RPMI8226 (cell line): ENCODE data around the gene IQGAP2.
A peak's percentile ranks its signal among the peaks of the same experiment; 100 is the strongest.
"Not testable (repeated sequence)": the region's sequence is repeated elsewhere in the genome, so short reads cannot be mapped to it uniquely, and the experiment has no call there.

Source experiments
- DNase-seq: peaks from one replicate; pipeline ENCODE4 v3.0.0-alpha.2; 2015

The IQGAP2 gene

DNA sequence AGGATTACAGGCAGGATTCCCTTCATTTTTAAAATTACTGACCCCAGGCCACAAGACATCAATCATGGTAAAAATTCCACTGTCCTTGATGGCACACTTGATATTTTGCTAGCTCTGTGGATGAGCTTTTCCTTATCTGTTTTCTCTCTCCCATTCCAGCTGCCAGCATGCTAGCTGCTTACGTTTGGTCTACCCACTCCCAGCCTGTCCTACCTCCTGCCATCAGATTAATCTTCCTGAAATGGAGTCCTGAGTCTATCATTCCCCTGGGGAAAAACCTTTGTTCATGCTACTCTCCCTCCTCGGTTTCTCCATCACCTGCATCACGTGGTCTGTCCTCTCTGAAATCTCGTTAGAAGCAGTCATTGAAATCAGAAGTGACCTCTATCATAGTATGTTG is 111.2 kb downstream of the IQGAP2 start:
- no peak for DNase-seq

DNA sequence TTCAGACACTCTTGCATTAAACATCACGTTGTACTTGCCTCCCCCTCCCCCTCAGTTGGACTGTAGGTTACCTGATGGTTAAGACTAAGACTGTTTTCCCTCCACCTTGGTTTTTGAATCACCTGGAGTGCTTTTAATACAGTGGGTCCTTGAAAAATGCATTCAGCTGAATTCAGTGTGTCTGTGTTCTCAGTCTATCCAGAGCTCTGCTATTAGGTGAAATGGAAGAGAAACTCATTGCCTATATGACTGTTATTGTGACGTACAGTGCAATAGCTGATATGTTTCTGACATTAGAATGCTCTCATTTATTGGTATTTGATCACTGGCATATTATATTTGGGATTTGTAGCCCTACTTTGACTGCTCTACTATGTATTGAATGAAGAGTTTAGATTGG is 111.6 kb downstream of the IQGAP2 start:
- DNase-seq: no peak

DNA sequence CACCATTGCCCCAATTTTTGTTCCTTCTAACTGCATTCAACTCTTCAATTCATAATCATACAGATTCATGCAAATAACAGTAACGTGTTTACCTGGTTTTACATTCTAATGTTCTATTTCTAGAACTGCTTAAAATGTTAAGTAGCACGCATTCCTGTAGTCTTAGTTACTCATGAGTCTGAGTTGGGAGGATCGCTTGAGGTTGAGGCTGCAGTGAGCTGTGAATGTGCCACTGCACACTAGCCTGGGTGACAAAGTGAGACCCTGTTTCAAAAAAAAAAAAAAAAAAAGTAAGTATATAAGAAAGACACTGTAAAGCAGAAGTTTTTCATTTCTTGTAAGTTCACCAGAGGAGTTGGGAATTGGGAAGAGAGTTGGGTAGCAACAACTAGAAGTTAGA is 114.2 kb downstream of the IQGAP2 start:
- DNase-seq: no peak

DNA sequence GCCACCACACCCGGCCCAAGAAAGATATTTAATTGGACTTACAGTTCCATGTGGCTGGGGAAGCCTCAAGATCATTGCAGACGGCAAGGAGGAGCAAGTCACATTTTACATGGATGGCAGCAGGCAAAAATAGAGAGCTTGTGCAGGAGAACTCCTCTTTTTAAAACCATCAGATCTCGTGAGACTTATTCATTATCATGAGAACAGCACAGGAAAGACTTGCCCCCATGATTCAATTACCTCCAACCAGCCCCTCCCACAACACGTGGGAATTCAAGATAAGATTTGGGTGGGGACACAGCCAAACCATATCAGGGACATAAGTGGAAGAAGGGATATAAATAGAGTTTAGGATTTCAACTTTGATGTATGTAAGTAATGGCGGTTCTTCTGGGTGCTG is 115.2 kb downstream of the IQGAP2 start:
- not testable (repeated sequence) for DNase-seq

DNA sequence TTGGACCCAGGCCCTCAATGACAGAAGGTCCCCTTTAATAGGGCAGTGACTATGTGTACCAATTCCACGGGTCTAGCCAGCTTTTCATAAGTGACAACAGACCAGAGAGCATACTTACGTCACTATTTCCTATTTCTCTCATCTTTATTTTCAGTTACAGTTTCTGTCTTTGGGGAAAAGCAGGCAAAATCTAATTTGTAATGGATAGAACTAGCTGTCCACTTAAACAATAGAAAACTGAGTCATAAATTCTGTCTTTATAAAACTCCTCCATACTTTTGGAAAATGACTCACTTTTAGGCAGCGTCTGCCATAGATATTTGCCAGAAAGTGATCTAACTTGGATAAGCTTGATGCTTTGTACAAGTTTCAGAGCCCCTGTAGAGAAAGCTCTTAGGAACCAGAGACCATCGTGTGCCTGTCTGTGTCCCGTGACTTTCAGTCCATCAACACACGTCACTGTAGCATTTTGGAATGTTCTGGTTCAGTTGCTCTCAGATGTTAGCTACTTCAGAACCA is 118.2 kb downstream of the IQGAP2 start:
- DNase-seq: no peak

DNA sequence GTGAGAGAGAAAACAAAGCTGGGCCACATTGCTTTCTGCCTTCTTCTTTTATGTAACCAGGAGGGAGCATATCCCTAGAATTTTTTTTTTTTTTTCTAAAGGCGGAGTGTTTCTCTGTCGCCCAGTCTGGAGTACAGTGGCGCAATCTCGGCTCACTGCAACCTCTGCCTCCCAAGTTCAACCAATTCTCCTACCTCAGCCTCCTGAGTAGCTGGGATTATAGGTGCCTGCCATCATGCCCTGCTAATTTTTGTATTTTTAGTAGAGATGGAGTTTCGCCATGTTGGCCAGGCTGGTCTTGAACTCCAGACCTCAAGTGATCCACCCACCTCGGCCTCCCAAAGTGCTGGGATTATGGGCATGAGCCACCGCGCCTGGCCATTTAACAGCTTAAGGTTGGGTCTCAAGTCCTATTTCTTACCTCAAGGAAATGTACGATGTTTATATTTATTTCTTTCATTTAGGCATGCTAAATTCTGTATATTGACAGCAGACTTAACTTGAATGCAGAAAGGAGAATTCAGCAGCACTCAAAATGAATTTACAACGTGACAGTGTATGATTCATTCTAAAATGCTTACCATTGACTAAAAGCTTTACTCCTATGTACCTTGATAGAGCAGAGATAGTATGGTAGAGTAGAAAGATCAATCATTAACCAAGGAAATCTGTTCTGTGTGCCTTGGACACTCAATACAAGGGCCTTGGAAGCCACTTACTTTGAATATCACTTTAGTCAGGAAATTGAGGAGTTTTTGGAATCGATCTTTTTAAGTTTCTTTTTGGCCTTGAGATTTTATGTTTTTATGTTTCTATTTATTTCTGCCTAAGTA is 119.2 kb downstream of the IQGAP2 start:
- no peak for DNase-seq

DNA sequence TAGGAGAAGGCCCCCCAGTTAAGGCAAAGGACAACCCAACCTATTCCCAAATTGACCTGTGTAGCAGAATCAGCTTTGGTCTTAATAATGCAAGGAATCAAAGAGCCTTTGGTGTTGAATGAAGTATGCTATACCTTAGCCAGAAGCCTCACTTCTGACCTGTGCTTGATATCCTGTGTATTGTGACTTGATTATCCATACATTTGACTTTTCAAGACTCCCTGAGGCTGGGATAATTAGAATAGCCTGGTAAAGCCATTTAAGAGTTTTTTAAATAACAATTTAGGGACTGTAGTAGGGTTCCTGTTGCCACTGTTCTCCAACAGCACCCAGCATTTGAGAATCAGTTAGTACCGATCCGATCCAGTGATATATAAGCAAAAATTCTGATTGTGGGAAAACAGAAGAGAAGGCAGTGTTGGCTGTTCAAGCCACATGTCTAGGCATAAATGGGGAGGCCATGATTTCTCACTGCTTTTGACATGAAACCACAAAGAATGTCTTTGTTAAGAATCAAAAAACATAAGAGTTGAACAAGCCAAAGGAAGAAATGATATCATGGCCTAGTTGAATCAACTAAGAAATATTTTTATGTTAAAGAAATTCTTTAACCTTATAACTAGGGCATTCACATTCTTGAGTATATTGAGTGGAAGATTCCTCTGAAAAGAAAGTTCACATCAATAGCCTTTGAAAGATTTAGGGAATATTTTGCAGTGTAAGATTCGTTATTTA is 121.2 kb downstream of the IQGAP2 start:
- no peak for DNase-seq

DNA sequence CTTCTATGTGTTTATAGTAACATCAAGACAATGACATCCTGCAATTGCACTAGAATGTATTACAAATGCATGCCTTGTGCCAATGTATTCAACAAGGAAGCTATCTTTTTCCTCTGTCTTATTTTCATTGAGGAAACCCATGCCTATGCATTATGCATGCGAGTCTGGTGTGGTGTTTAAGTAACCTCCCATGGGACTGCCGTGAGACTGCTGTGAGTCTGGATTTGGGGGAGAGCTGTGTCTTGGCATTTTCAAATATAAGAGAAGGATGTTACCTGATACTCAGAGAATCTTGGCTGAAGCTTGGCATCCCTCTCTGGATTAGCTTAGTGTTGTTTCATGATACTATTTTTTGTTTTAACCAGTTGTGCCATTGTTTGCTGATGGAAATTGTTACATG is 121.8 kb downstream of the IQGAP2 start:
- DNase-seq: no peak

DNA sequence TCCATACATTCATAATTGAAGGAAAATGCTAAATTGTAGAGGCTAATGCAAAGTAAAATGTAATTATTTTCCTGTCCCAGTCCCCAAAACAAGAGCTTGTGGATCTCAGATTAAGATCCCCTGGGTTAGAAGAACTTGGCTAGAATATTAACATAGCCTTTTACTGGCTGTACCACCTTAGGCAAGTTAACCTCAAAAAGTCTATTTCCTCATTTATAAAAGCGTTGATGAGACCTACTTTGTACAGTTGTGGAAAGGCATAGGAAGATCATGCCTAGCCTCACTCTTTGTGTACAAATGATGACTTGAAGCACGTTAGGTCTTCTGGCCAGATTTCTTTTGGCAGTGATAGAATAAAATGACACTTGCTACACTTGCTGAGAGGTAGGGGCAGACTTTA is 122.9 kb downstream of the IQGAP2 start:
- no peak for DNase-seq

DNA sequence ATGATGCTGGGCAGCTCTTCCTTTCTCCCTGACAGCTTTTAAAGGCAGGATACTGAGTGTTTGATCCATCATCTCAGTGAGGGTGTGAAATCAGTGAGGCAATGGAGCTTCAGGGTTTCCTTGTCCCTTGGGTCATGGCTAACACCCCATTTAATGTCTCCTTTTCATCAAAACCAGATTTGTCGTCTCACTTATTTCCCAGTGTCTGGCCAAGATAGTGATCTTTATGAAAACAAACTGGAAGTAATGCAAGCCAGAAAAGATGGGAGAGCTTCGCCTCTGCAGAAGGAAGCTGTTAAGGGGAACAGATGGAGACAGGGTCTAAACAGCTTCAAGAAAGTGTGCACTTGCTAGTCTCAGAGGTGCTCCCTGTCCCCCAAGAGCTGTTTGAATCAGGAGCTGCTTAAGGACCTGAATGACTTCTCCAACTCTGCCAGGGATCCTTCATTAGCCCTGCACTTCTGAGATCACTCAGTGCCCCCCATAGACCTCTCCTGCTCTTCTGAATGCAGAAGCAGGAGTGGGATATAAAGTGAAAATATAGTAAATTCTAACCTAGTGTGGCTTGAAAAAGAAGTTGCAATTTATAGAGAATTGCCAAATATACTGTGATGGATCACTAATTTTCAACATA is 124.0 kb downstream of the IQGAP2 start:
- DNase-seq: no peak

DNA sequence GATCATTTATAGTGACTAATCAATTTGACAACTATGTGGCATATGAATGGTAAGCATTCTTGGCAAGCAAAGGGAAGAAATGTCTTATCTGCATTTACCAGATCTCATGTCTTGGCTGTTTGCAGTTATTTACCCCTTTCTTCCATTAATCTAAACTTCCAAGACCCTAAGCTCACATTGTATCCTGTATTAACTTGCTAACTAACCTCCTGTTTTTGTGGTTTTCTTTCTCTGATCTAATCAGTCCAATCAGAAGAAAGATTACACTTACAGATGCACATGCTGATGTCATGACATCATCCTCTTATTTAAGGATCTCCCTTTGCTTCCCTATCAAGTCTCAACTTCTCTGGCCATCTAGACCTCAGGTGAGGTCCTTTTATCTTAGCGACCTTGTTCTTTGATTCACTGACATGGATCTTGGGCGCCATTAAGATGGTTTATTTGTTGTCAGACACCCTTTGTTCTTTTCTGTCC is 124.6 kb downstream of the IQGAP2 start:
- DNase-seq: no peak

DNA sequence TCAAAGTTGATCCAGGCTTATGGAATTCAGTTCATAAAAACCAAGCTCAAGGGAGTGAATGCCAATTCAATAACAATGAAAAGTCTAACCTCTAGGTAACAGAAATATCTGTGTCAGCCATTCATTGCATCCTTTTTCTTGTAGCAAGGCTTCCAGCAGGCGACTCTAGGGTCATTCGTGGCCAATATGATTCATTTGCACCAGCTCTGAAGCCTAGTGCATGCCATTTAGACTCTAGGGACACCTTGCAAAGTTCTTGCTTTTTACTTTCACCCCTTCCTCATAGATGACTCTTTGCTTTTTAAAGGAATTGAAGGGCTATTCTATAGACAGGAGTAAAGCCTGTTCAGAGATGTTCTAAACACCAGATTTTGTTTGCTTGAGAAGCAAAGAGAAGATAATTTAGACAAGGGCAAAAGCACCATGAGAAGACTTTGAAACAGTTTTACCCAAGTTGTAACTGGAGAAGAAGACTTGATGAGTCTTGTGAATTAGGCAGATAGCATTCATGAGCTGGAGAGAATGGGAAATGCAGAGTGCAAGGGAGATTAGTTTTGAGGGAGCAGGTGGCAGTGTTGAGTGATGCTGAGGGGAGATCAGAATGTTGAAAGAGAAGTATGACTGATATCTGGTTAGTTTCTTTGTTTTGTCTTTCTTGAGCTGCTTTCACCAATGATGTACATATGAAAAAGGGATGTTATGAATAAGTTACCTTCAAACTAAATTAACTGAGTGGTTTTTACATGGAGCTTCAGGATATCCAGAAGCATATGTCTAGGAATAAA is 125.7 kb downstream of the IQGAP2 start:
- no peak for DNase-seq

DNA sequence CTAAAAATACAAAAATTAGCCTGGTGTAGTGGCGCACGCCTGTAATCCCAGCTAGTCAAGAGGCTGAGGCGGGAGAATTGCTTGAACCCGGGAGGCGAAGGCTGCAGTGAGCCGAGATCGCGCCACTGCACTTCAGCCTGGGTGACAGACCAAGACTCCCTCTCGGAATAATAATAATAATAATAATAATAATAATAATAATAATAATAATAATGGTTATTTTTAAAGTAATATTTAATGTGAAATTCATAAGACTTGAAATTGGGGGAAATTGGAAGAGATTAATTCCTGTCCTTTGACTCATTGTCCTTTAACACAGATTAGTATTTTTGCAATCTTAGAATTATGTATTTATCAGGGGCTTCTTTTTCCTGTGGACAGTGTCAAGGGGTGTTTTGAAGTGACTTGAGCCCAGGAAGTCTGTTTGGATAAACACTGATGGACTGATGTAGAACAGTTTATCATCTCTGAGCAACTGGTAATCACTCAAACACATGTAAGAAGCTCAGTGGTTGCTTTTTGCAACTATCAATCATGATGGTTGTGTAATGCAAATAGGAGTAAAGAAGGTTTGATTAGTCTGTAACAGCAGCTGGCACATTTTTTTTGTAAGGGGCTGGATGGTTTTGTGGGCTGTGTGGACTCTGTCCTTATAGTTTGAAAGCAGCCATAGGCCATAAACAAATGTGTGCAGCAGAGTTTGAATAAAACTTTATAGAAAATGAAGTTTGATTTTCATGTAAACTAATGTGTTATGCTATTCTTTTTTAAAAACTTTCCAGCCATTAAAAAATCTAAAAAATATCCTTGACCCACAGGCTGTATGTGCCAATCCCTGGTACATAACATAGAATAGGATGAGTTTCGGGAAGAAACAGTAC is 126.6 kb downstream of the IQGAP2 start:
- DNase-seq: no peak

DNA sequence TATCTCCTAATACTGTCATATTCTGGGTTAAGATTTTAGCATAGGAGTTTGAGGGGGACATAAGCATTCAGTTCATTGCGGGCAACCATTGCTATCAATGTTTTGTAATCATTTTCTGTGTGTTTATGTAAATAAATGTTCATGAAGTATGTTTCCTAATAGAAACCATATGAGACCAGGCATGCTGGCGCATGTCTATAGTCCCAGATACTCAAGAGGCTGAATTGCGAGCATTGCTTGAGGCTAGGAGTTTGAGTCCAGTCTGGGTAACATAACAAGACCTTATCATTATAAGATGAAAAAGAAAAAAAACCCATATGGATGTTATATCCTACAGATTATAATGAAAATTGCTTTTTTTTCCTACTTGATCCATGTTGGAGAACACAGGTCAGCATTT is 129.0 kb downstream of the IQGAP2 start:
- no peak for DNase-seq

DNA sequence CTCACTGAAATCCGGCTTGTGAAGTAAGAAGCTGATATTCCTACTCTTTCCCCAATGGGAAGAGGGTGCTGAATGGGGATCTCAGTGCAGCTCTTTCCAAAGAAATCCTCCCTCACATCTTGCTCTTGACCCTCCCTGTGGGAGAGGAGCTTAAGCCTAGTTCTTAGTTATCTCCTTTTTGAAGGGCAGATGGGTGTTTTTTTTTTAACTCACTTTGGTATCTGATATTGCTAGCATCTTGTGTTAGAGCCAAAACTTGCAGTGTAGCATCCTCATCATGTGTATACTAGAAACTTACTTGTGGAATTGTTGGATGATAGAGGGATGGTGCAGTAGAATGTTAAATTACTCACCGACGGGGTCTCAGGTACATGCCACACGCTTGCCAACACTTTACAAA is 129.9 kb downstream of the IQGAP2 start:
- DNase-seq: no peak

DNA sequence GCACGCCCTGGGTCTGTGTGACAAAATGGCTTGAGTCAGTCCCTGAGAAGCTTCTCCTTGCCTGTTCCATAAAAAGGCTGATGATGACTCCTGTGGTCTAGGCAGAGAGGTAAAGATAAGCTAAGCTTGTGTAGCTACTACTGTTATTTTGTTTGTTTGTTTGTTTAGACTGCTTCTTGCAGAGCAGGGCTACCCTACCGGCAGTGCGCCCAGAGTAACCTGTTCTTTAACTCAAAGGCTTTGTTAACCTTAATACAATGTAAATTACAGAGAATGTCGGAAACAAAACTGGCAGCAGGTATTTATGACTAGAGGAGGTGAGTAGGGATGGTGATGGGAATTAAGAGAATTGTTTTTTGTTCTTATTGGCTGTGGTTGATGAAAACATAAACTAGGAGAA is 132.5 kb downstream of the IQGAP2 start:
- DNase-seq: no peak

DNA sequence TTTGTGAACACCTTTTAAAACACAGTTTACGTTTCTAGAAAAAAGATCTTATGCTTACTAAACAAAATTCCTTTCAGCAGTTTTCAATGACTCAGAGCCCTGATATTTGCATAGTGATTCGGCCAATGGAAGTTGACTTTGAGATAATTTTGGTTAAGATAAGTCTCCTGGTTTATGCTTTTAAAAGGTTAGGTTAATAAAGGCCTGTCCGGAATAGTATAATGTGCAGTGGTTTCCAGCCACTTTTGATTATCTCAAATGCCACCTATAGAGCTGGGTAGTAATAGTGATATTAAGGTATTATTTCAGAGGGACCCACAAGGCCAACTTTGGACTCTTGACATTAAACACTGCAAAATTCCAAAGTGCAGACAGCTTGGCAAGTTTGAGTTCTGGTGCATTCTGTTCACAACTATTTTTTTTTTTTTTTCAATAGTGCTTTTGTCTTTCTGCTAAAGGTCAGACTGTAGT is 134.0 kb downstream of the IQGAP2 start:
- DNase-seq: no peak

DNA sequence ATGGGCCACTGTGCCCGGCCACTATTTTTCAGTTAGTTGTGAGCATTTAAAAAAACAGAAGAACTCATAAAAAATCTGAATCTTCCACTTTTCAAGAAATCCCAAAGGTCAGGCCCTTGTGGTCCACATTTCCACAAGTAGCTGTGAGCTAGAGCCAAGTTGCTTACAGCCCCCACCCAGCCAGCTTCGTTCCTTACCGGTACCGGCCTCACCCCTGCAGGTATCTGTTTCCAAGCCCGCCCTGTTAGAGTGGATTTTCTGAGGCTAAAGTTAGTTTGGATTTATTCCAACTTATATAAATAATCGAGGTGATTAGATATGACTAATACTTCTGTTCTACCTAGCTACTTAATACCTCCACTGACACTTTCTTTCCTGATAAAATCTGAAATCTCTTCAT is 139.2 kb downstream of the IQGAP2 start:
- no peak for DNase-seq

DNA sequence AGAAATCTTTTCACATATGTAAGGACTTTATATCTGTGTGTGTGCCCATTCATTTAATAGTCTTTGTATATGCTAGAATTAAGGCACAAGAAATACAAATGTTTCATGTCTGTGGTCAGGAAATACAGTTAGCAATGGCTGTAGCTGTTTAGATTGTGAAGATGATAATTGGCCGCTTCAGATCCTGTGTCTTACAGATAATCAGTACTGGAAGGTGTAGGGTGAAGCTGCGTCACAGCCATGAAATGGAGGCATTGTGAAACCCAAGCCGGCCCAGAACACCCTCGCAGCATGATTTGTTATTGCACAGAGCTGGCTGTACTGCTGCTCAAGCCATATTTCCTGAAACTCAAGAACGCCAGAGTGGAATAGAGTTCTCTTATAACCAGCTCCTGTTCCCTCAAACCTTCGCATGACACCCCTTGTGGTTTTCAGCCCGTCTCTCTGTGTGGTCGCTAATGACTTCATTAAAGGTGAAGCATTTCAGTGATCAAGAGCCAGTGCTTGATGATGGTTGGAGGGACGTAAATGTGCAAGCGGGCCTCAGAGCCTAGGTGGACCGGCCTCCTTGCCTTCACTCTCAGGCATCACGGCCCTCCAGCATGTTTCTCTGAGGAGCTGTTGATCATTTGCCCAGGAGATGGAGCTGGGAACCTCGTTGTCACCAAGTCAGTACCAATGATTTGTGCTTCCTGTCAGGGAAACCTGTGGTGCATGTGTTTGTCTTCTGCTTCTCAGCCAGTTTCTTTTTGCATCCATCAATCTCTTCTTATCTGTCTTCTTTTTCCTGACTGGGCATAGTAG is 140.0 kb downstream of the IQGAP2 start:
- DNase-seq: no peak

DNA sequence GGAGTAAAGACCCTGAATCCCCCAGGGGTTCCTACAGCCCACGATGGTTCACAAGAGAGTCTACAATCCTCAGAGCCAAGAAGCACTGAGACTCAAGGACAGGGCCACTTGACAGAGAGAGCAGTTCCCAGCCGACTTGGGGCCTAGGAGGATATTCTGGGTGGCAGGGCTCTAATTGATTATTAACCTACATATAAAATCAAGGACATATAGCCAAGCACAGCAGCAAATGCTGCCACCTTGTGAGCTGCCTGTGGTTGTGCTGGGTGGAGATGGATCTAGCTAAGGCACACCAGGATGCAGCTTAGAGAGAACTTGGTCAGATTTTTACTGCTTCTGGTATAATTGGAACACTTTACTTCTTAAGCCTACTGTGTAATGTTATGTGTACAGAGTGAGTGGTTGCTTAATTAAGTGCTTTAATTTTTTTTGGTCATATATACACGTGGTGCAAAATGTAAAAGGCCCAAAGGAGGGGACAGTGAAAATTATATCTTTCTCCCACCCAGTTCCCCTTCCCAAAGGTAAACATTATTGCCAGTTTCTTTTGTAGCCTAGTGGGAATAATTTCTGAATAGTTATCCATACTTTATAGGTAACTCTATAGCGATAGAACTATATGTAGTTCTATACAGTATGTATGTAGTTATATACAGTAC is 141.3 kb downstream of the IQGAP2 start:
- peak; percentile 60 for DNase-seq
